HG02970 (cell line): Measurements from ENCODE around the gene WIPF2.
"Not testable (repeated sequence)": the region's sequence is repeated elsewhere in the genome, so short reads cannot be mapped to it uniquely, and the experiment has no call there.

Source experiments
- ATAC-seq: cut with Tn5 transposase; IDR thresholded peaks from one replicate; pipeline ENCODE4 v1.9.1; 2021; ENCODE audit warnings: mild to moderate bottlenecking, moderate library complexity, moderate number of reproducible peaks; ENCODE audit not compliant: unreplicated experiment, low FRiP score

WIPF2 gene

DNA sequence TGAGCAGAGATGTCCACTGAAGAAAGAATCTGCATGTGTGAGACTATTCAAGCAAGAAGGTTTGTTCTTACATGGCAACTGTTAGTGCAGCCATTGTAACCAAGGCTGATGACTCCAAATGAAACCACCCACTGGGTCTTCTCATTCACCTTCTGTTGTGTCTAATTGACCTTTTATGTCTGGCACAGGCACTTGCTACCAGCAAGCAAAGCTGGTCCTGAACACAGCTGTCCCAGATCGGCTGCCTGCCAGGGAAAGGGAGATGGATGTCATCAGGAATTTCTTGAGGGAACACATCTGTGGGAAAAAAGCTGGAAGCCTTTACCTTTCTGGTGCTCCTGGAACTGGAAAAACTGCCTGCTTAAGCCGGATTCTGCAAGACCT, 72.2 kb downstream of the WIPF2 start:
- ATAC-seq = no peak

DNA sequence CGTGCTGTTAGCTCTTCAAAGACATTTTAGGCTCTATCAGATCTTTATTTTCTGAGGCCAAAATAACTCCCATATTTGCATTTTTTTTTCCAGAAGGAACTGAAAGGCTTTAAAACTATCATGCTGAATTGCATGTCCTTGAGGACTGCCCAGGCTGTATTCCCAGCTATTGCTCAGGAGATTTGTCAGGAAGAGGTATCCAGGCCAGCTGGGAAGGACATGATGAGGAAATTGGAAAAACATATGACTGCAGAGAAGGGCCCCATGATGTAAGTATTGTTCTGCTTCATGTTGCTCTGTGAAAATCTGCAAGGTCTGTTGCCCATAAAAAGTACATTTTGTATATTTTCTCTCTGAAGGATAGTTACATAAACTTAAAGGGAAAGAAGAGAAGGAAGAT, 74.3 kb downstream of the WIPF2 start:
- ATAC-seq = no peak

DNA sequence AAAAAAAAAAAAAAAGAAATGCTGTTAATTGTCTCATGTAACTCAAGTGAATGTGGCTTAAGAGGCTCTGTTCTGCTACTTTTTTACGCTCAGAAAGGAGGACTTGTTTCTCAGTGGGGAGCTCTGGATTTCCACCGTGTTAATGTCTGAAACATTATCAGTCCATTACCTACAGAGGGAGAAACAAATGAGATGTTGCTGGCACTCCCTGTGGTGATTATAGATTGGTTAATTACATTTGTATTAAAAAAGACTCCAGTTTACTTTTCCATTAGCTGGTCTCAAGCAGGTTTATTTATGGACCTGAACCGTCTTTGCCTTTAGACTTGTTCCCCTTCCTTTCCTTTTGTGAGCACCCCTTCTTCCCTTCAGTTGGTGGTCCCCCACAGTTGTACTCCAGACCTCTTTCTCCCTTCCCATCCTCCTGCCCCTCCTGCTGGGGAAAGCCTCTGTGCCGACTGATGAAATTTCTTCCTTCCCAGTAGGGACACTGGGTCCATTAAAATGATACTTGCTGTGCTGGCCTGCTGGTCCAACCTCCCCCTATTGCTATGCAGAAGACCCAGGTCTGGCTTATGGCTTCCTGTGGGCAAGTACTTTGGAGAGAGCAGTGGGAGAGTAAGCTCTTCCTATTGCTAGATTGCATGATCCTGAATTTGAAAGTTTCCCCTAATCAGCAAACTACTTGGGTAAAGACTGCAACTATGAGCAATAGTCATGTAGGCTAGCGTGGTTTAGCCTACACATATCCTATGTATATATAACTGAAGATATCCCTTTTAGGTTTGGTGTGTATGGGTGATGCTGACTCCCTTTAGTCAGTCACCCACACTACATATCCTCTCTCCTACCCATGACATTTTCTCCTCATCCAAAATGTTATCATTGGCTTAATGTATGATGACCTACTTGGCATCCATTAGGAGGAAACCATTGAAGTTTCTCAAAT, 76.7 kb downstream of the WIPF2 start:
- ATAC-seq = no peak

DNA sequence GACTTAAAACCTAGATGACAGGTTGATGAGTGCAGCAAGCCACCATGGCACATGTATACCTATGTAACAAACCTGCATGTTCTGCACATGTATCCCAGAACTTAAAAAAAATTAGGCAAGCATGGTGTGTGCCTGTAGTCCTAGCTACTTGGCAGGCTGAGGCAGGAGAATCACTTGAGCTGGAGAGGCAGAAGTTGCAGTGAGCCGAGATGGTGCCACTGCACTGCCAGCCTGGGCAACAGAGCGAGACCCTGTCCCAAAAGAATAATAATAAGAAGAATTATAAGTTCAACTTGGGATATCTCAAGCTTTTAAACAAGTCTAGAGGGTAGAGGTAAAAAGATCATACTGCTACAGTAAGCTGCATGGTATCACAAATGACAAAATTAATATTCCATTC, 78.4 kb downstream of the WIPF2 start:
- ATAC-seq = no peak

DNA sequence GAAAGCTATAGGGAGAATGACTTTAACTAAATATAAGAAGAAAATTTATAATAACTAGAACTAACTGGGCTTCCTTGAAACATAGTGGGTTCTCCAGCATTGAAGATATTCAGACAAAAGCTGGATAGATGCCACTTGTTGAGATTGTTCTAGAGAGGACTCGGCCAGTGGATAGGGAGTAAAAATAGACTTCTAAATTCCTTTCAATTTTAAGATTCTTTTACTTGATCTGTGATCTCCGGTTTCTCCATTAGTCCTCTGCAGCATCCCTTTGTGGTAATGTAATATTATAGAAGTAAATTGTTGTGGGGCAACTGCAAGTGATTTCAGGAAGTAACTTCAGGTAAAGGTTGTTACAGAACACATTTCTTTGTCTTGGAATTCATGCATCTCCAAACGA, 79.6 kb downstream of the WIPF2 start:
- ATAC-seq = no peak

DNA sequence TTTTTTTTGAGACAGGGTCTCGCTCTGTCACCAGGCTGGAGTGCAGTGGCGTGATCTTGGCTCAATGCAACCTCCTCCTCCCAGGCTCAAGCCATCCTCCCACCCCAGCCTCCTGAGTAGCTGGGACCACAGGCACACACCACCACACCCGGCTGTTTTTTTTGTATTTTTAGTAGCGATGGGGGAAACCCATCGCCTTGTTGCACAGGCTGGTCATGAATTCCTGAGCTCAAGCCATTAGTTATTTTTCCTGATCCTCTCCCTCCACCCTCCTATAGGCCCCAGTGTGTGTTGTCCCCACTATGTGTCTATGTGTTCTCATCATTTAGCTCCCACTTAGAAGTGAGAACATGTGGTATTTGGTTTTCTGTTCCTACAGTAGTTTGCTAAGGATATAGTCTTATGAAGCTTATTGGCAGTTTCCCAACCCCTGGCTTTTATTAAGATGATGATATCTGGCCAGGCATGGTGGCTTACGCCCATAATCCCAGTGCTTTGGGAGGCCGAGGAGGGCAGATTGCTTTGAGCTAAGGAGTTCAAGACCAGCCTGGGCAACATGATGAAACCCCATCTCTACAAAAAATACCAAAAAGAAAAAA, 80.2 kb downstream of the WIPF2 start:
- not testable (repeated sequence) for ATAC-seq

DNA sequence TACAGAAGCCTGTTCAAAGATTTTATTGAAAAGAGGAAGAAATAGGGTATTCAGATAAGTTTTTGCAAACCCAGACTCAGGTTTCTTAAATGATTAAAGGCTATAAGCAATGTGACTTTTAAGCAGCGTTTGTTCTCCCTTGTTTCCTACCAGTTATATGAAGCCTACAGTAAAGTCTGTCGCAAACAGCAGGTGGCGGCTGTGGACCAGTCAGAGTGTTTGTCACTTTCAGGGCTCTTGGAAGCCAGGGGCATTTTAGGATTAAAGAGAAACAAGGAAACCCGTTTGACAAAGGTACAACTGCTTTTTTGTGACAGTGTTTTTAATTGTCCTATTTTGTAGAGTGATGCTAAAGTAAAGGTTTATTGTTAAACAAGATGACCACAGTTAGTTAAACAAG, 82.2 kb downstream of the WIPF2 start:
- ATAC-seq = no peak

DNA sequence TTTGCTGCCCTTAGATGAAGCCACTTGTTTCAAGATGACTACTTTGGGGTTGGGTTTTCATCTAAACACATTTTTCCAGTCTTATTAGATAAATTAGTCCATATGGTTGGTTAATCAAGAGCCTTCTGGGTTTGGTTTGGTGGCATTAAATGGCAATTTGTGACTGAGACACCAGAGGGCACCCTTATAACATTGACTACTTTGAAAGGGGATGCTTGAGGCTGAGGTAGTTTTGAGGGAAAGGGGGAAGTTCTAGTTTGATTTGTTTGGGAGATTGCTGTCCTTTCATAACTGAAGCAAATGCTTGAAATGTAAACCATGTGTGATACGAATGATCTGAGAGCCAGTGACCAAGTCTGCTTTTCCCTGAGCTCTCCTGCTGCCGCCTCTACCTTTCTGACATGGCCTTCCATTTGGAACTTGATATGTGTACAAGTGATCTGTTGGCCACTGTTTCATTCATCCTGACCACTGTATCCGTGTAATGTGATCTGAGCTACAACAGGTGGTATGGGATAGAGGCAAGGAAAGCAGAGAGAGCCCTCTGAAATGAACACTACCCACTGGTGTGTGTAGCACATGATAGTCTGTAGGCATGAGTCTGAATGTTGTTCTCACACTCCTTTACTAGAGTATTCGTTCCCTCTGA, 84.0 kb downstream of the WIPF2 start:
- ATAC-seq = no peak

DNA sequence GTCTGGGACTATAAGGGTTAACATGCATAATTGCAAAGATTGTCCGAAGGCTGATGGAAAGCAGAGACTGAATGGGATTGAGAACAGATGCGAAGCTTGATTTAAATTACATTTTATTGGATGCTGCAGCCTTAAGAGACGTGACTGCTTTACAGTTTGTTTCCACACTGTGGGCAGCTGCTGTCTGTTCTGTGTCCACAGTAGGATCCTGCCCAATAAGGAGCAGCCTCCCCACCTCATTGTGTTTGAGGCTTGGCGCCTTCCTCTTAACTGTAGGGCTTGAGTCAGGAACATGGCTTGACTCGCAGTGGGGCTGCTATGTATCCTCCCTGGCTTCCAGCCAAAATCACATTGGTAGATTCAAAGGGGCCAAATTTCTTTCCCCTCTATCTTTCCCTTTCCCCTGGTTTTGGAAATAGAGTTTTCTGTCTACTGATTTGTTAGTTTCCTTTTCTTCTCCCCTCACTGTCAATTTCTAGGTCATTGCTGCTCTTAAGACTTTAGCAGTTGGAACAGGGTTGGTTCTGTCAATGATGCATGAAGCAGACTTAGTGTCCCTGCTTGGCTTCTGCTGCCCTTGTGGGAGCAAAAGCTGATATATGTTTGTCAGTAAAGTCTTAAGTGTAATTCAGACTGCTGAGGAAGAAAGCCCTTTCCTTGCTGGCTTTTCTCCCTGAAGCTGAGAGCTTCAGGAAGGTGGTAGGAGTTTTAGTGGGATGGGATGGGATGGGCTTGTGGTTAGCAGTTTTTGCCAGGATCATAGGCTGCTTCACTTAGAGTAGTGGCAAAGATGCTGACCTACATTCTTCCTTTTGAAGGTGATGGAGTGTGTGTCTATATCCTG, 84.8 kb downstream of the WIPF2 start:
- no peak for ATAC-seq

DNA sequence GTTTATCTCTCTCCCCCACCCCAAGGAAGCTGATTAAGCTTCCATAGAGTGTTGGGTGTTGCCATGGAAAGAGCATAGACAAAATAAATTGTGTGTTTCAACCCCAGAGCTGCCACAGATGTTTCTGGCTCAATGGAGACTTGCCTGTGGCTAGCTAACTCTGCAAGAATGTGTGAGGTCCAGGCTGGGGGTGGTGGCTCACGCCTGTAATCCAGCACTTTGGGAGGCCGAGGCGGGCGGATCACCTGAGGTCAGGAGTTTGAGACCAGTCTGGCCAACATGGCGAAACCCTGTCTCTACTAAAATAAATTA, 85.4 kb downstream of the WIPF2 start:
- not testable (repeated sequence) for ATAC-seq

DNA sequence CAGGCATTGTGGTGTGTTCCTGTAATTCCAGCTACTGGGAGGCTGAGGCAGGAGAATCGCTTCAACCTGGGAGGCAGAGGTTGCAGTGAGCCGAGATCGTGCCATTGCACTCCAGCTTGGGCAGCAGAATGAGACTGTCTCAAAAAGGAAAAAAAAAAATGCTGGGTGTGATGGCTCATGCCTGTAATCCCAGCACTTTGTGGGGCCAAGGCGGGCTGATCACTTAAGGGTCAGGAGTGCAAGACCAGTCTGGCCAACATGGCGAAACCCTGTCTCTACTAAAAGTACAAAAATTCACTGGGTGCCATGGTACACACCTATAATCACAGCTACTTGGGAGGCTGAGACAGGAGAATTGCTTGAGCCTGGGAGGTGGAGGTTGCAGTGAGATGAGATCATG, 85.8 kb downstream of the WIPF2 start:
- not testable (repeated sequence) for ATAC-seq

DNA sequence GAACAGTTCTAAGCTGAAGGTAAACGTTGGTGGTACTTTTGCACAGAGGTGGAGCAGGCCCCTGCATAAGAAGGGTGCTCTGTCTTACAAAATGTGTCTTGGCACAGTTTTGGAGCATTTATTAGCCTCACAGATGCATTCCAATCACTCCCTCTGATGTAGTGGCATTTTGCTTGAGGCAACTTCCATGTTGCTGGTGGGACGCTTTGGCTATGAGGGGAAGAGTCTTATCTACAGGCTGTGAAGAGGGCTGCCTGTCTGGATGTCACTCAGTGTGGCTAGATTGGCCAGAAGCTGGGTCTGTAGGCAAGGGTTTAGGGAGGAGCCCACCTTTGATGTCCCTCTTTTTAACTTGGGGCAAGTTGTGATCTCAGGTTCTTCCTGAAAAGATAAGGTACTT, 87.3 kb downstream of the WIPF2 start:
- no peak for ATAC-seq

DNA sequence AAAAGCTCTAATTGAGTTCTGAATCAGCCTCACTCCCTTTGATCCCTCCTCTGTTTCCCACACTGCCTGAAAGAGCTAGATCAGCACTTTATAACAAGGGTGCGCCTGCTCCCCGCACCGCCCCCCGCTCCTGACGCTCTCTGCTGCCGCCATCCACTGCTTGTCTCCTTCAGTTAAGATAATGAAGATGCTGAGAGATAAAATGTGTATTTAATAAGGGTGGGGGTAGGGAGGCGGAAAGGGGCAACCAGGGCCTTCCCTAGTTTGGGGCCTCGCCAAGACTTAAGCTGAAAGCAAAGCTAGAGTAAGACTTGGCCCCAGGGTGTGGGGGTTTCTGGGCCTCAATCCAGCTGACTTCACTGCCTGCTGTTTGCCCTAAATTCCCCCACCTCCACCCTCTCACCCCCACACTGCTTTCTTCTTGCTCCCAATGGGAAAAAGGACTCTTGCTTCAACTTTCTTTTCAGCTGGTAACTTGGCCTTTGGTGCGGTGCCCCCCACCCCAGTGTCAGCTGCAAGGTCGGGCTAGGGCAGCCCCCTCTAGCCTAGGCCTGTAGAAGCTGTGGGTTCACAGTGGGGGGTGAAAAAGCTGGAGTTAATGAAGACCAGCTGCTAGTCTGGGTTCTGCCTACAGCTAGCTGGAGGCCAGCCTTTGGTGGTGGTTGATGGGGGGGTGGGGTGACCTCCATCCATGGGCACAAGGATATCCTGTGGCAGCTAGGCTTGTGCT, 88.1 kb downstream of the WIPF2 start:
- ATAC-seq = no peak

DNA sequence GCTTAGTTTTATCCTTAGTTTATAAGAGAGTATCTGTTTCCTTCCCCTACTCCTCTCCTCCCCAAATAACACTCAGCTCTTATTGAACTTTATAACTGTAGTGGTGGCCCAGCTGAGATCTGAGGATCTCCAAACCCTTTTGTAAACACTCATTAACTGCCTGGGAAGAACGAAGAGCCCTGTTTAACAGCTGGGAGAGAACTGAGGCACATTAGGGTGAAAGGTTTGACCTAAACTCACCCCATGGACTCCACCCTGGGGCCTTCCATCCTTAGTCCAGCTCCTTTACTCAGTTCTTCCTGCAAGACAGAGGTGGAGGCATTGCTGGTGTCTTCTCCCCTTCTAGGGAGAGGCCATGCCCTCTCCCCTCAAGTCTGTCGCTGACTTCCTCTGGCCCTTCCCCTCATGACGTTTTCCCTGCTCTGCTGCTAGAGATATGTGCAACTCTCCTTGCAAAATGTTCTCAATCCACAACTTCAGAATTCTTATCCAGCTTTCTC, 88.7 kb downstream of the WIPF2 start:
- ATAC-seq = no peak

DNA sequence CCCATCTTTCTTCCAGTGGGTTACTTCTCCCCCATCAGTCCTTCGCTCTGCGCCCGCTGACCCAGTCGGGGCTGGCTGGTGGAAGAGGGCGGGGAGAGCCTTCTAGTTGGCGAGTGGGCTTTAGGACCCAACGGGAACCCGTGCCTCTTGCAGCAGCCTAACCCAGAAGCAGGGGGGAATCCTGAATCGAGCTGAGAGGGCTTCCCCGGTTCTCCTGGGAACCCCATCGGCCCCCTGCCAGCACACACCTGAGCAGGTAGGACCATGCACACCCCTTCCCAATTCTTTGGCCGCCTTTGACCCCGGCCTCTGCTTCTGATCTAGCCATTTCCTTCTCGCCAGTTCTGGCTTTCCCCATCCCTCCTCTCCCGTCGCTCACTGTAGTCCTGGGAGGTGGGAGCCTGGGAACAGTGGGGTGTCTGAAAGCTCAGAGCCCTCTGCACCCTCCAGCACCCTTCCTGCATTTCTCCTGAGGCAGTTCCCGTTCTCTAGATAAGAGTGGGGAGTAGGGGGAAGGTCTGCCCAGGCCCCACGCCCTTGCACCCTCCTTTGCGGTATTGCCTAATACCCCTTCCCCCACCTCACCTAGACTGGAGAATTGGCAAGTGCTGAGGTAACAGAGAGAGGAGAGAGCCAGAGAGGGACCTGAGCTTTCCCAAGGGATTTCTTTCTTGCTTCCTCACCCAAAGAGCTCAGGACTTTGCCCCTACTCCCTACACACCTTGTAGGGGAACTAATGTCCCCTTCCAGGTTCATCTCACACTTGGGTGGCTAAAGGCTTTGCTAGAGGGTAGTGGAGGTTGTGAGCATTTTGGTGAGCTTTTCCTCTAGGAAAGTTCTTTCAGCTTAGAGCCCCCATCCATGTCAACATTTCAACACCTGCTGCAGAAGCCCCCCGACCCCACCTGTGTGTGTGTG, 90.2 kb downstream of the WIPF2 start, which contains the start of gene RARA:
Gene RARA, plus strand, starts transcription at position 150 of the 918 bp plus-strand sequence. CDS start 22,039 bp downstream, outside the sequence.
- no peak for ATAC-seq

DNA sequence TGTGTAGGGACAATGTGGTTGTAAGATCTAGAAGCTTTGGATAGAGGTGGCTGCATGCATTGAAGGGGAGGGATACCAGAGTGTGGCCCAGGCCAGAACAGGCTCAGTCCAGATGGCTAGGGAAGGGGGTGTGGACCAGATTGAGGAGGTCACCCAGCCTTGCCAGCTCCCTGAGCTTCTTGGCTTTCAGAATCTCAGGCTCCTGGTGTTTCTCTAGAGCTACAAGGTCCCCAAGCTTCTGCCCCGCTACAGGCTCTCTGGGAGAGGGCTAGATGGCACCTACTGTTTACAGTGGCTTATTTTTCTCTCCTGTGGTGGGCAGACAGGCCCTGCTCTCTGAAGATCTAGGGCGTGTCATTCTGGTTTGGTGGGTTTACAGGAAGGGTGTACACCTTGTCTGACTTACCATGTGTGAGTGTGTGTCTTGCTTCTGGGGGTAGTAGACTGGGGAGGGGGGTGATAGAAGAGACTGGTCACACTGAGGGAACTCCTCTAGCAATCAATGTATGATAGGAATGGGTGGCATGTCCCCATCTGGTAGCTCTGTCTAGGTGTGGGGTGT, 90.9 kb downstream of the WIPF2 start:
- no peak for ATAC-seq

DNA sequence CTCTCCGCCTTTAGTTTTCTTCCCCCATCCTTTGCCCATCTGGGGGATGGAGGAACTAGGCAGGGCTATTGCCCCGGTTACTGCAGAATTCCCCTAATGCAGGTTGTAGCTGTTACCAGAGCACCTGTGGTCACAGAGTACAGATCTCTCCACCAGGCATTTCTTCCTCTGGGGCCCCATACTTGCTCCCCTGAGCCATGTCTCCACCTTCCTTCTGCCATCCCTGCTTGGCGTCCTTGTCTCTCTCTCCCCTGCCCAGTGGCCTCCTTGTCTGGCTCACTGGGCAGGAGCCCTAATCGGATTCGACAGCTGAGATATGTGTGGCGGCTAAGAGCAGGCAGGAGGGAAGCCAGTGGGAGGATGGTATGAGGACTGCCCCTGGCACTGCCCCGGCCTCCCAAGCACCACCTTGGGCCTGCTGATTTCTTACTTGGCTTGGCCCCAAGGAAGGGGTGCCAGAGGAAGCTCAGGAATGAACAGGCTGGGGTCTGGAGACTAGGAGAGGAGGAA, 91.8 kb downstream of the WIPF2 start:
- no peak for ATAC-seq

DNA sequence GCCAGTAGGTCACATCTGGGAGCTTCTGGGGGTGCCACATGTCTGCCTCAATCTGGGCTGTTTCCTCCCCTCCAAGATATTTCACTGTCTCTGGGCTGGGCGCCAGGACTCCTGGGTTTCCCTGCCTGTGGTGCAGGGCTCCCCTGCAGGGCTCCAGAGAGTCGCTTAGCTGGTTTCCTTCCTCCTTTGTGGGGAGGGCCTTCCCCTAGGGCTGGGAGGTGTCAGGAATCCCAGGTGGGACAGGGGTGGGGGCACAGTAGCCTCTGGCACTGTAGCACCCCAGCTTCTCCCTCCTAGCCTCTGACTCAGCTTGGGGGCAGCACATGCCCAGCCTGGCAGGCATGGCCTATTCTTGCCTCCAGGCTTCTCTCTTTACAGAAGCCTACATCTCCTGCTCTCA, 92.5 kb downstream of the WIPF2 start:
- ATAC-seq = no peak
